HG03108 (cell line): ENCODE measurements around the gene HOXB6.

ENCODE experiments used
- ATAC-seq: cut with Tn5 transposase; IDR thresholded peaks from one replicate; pipeline ENCODE4 v1.9.1; 2021; ENCODE audit warnings: moderate library complexity; ENCODE audit not compliant: unreplicated experiment

Gene HOXB6

DNA sequence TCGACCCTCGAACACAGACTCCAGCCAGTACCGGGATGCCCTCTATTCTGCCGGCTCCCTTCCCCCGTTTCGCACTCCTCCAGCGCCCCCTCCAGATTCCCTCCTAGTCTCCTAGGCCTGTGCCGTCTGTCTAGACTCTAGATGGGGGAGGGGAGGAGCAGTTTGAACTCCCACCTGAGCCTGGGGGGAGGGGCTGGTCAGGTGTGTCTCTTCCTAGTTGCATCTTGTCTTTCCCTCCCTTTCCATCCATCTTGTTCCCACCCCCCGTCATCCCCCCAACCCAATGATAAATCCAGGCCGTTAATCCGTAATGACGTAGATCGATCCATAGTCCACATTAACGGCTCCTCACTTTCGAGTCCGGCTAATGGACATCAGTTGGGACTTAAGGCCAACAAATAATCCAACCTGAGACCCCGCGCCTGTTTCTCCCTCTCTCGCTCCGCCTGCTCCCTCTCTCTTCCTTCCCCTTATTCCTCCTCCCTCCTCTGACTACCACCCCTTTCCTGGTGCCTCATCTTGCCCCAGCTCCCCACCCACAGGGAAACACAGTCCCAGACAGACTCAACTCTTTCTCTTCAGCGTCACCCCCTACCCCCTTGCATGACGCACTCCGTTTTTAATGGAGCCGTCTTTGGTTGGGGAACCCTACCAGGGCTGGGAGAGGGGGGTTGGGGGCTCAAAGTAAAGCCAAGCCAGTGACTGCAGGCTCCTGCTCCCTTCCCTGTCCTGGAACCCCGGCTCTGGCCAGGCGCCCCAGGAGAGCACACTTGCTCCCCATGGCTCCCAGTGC, 7.9 kb downstream of the HOXB6 start:
- no peak for ATAC-seq

DNA sequence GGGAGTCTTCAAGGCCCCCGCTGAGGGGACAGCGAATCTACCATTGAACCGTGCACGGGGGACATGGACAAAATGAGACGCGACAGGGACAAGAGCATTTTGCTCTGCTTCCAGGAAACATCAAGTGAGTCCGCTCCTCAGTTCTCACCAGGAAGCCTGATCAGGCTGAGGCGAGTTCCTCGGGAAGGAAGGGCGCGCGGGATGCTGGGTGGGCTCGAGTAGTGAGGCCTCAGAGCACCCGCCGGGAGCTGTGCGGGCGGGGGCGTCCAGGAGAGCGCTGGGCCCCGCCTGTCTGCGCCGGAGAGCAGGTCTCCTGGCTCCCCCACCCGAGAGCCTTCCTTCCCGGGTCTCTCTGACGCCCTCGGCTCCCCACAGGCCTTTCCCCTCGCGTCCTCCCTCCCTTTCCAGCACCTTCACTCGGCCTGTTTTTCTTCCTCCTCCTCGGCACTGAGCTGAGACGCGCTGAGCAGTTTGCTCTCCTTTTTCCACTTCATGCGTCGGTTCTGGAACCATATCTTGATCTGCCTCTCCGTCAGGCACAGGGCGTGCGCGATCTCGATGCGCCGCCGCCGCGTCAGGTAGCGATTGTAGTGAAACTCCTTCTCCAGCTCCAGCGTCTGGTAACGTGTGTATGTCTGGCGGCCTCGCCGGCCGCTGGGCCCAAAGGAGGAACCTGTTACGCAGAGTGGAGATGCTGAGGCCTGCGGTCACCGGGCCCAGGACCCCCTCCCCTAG, 8.6 kb downstream of the HOXB6 start:
- no peak for ATAC-seq

DNA sequence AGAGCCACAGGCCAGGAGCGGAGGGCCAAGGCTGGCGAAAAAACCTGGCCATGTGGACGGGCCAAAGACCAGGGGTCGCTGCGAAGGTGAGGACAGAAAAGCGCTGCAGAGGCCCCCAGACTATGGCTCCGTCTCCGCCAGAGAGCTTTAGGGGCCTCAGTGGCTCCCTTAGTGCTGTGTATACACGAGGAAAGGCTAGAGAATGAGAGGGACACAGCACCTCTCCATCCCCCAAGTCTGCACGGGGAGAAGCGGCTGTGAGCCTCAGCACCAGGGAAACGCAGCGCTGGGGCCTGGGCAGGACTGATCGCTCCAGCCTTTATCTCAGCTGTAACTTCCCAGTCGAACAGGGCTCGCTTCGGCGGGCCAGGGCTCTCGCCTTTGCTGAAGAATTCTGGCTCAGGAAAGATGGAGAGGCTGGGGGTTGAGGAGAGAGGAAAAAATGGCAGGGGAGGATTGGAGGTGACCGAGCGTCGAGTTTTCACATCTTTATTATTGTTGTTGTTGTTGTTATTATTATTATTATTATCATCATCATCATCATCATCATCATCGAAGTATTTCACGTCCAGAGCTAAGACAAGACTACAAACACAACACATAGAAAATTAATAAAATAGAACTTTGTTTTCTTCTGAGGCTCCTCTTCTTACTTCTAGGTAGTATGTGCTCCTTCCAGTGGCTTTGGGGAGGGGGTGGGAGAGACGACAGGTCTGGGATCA, 9.3 kb downstream of the HOXB6 start:
- no peak for ATAC-seq

DNA sequence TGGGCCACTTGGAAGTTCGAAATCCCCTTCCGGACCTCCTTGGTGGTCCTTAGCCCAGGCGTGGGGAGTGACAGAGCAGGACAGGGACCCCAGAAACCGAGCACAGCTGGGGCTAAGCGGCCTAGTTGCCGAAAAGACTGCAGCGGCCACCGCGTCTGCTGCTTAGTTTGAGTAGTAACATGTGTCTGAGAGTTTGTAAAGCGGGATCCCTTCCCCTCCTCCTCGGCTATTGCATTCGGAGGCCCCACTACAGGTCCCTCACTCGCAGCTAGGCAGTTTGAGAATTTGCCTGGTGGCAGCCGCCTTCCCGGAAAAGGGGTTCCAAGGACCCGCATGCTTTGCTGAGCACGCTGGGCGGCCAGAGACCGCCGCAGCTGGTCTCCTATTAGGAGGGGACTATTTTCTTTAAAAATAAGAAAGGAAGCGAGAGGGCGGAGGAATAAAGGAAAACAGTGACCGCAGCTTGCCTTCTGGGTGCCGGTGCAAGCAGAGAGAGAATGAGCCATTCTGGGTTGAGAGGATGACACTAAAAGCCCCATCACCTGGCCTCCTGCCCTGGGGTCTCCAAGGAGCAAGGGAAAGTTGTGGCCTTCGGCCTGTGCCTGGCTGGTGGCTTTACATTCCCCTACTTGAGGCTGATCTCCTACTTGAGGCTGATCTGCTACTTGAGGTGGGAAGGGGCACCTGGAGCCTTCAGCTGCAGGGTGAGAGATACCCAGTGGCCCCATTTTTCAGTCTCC, 10.1 kb downstream of the HOXB6 start:
- ATAC-seq, result no peak

DNA sequence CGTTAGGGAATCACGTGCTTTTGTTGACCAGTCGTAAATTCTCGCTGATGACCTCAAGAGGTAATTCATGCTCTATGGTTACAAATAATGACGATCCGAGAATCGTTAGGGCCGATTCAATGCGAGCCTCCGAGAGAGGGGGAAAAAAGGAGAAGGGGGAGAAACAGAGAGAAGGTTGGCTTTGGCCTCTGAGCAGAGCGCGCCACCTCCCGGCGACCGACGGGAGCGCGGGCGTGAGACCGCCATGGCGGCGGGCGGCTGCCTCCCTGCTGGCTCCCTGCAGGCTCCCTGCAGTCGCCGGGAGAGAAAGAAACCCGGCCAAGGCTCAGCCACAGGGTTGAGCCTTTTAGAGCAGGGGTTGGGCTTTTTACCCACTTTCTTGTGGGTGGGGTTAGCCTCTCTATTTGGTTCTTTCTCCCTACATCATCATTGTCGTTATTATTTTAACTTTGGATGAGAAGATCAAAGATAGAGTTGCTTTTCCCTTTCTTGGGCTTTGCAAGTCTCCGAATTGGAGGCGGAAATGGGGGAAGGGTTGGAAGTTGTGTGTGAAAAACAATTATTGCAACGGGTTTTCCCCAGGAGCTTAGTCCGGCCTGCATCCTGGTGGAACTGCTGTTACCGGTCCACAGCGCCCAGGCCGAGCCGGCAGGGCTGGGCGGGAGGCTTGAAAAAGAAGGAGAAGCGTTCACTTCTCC, 10.8 kb downstream of the HOXB6 start:
- no peak for ATAC-seq

DNA sequence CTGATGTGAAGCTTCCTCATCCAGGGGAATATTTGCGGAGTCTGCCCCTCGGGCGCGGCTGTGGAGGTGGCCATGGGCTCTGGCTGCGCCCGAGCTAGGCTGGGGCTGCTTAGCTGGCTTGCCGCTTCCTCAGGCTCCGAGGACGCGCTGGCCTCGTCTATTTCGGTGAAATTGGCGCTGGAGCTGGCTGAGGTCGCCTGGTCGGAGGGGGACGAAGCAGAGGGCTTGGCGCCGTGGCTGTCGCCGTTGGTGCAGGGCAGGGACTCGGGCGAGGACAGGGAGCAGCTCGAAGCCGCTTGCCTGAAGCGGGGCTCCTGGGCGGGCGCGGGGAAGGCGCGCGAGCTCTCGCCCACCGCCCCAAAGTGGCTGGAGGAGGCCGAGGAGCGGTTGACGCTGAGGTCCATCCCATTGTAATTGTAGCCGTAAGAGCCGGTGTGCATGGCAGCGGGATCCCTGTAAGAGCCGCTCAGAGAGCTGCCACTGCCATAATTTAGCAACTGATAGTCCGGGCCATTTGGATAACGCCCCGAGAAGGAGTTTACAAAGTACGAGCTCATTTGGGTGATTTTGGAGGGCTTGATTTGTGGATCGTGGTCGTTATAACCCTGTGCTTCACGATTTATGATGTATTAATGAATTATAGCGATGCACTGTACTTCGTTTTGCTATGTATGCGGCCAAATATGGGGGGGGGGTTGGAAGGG, 11.5 kb downstream of the HOXB6 start, which contains the start of gene HOXB5:
Gene HOXB5, minus strand, starts transcription at position 654 of the 704 bp plus-strand sequence. Its CDS starts 97 bp downstream, at position 557.
- ATAC-seq, result no peak

DNA sequence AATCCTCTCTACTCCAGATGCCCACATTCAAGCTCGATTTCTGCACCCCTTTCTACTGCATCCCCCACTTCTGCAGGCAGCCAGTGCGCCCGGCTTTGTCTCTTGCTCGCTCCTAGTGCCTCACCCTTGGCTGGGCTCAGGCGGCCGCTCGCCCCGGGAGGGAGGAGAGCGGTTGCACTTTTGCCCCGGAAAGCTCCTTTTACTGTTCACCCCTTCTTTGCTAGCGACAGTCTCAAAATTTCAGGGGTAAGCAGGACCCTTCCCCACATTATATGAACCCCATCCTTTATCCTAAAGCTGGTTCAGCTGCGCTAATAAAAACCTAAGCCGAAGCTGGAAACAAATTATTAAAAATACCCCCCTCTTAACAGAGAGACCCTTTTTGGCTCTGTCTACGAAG, 12.2 kb downstream of the HOXB6 start:
- no peak for ATAC-seq

DNA sequence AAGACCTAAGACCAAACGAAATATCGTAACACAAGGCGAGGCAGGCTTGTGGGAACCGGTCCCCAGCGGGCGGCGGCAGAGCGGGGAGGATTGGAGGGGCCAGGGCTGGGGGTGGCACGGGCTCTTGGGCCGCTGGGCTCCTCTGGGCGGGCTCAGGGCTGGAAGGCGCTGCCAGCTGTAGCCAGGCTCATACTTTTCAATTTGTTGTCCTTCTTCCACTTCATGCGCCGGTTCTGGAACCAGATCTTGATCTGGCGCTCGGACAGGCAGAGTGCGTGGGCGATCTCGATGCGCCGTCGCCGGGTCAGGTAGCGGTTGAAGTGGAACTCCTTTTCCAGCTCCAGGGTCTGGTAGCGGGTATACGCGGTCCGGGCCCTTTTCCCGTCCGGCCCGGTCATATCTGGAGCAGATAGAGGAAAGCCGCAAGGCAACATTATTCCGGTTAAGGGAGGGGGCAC, 12.7 kb downstream of the HOXB6 start:
- no peak for ATAC-seq

DNA sequence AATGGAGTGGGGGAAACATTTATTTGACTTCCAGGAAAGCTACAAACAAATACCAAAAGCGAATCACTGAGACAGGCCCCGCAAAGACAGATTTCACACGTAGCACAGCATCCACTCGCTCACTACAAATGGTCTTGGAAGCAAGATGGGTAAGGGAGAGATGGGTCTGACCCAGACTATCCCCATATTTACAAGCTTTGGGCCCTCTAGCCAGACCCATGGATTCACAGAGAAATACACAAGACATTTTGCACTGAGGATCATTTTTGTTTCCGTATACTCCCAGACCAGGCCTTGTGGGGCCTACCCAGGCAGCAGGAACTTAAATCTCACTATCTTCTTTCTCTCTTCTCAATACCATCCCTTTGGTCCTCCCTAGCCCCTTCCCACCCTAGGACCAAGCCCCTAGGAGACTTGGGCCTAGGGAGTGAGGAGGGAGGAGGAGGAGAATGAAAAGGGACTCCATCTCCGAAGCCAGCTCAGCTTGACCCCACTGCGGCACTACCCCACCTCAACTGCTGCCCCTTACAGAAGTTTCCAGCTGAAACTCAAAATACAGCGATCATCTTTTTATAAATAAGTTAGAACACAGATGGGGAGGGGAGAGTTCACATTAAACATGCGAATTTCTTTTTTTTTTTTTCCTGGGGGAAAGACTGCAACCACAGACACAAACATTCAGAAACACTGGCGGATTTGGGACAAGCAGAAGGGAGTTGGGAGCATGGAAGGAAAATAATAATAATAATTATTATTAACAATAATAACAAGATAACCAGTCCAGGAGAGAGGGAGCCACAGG, 13.3 kb downstream of the HOXB6 start:
- ATAC-seq, result no peak

DNA sequence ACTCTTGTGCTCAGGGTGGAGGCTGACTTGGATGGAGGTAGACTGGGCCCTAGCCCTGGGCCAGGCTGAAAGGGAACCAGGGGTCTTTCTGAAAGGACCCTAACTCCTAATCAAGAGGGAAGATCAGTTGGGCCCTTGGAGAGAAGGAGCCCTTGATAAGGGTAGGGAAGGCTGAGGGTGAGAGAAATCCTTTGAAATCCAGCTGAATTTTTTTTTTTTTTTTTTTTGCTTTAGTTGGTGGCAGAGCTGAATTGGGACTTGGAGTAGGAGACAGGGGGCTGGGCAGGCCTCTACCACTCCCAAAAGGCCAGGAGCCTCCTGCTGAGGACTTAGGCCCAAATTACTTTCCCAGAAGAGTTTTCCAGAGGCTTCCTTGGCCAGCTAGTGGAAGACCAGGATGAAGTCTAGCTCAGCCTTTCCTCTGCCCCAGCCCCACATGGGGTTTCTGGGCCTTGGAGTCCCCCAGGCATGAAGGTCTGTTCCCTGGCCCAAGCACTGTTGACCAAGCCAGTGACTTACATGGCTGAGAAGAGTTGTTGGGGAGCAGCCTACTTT, 14.1 kb downstream of the HOXB6 start:
- ATAC-seq, result no peak

DNA sequence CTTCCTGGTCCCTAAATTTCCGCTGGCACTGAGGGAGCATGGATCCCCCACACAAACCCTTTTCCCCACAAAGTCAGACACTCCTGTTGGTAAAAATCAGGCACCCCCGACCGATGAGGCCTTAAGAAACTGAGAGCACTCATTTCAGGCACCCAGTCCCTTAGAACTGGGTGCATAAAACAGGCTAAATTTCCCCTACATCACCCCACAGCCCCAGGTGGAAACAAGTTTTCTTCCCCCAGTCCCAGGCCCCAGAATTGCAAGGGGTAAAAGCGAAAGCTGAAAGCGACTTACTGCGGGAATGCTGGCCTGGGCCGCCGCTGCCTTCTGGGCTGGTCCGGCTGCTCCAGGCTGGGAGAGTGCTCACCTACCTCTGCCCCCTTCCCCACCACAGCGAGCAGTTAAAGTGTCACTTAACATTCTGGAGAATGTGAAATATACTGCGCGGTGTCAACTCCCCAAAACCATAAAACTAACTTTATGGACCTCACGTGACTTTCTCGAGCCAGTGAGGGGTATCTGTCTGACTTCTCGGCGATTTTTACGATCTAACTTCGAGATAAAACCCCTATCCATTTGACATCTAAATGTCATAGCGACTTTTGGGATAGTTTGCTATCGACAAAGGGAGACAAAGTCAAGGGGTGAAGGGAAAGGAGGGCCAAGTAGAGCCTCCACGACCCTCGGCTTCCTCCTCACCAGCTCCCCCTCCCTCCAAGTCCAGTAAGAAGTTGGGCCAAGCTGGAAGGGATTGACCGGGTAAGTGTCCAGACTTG, 14.8 kb downstream of the HOXB6 start, which contains the start of gene HOXB3:
Gene HOXB3, minus strand, starts transcription at position 411 of the 776 bp plus-strand sequence. CDS start 37,767 bp downstream, outside the sequence.
- no peak for ATAC-seq

DNA sequence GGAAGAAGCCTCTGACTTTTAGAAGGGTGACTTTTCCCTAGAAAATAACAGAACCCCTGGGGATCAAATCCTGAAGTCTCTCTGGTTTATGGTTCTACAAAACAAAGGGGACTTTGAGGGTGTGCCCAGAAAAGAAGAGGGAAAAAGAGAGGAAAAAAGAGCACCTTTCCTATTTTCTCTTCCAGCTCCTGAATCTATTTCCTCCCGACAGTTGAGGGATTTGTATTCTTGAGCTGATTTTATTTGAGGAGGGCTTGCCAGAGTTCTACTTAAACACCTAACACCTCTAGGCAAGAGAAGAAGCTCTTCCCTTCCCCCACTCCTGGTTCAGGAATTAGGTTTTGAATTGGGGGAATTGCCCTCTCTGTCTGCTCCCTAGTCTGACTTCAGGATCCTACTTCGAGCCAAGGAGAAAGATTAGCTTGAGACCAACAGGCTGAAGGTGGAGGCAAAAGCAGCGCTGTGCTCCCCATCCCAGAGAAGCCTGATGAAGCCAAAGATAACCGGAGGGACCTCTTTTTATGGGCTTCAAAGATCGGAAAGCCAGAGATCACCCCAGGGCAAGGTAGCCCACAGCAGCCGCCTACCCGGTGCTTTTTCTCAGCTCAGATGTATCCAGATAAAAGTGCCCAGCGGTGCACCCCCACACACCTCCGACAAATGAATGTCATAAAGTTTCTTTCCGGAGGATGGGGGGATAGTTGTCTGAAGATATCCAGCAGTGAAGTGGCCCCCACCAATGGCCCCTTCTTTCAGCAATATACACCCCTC, 15.5 kb downstream of the HOXB6 start:
- no peak for ATAC-seq

DNA sequence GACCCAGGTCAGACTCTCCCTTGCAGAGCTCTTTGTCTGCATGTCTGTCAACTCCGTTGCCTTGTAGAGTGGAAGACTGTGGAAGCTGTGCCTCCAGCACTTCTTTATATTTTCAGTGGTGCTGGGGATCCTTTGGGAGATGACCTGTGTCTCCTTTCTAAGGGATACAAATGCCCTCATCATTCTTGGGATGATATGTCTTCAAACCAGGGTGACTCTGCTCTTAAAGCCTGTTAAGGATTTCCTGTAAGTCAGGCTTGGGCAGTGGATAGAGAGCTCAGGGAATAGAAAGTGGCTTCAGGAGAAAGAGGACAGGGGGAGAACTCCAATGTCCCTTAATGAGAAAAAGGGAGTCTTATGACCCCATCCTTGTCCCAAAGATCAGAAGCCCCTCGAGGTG, 16.3 kb downstream of the HOXB6 start:
- no peak for ATAC-seq

DNA sequence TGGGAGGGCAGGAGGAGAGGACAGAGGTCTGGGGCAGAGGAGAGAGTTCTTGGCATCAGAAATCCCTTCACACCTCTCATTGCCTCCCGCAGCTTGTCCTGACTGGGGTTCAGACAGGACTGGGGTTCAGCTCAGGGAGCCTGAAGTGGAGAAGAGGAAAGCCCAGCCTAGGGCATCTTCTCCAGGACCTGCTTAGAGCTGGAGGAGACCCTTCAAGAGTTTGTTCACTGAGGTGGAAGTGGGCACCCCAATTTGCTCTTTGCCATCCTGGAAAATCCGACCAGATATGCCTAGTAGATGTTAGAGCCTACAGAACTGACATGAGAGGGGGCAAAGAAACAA, 16.7 kb downstream of the HOXB6 start:
- no peak for ATAC-seq

DNA sequence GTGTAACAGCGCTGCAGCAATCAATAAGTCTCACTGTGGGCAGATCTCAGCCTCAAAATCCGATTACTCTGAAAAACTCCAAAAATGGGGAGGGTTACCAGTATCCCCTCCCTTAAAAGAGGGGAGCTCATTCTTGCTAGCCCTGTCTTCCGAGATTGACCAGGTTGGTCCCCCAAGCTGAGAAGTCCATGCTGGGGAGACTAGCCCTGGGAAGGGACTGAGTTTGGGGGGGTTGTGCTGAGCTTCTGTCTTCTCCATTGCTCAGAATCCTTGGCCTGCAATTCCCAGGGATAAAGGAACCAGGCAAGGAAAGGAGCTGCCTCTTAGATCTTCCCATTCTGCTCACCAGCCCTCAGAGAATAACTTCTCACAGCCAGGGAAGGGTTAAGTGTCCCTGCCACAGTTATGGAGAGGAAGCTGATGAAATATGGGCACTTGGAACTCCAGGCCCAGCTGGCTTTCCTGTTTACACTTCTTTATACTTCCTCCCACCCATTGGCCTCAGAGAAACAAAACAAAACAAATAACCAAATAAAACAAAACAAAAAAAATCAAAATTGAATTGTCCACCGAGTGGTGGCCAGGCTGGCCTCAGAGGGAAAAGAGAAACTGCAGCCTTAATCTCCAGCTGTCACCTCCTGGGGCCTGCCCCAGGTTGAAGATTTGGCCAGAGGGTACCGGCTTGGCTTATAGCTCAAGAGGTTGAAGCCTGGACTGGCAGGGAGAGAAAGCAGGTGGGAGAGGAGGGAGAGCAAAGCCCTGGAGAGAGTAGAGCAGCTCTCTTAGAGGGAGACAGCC, 17.3 kb downstream of the HOXB6 start:
- ATAC-seq, result no peak
